RPMI8226 (cell line): ENCODE results near the gene TTC7B.

Experiments used
- DNase-seq: peaks from one replicate; pipeline ENCODE4 v3.0.0-alpha.2; 2015

Gene TTC7B

DNA sequence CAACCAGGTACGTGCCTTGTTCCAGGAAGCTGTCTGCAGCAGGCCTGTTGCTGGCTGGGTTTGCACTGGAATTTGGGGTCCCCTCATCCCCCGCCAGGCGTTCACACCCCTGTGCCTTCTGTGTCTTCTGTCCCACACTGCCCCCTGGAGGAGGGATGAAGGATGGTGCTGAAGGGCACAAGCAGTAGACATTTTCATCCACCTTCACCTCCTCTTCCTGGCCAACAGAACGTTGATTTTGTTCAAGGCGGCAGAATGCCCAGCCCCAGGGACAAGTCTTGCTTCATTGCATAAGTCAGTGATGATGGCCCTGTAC is 297.3 kb downstream of the TTC7B start:
- DNase-seq, result peak; percentile 46

DNA sequence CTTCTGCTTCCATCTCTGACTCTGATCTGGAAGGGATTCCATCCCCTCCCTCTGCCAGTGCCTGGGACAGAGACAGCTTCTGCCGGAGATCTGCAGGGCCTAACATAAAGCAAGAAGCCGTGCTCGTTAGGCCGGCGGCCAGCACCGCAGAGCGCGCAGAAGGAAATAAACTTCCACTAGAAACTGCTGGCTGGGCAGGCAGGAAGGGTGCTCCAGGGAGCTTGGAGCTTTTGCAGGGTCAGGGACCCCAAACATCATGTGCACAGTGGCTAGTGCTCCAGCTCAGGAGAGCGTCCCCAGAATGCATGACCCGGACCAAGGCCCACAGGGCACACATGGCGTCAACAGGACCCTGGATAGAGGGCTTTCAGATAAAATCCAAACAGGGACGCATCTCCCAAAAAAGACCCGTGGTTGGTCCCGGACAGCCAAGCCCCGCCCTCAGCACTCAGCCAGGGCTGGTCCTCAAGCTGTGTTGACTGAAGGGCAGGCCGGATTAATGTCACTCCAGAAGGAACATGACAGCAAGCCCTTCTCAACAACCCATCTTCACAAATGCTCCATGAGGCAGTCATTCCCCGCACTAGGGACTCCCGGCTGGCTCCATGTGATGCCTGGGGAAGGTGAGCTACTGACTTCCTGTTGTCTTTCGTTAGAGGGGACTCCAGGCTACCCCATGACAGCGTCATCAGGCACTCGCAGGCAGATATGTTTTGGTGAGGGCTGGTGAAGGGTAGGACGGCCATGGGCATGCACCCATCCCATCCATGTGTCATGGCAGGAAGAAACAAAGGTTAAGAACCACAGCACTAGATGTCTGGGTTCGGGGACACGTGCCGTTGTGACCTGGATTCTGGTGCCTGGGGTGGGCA is 297.9 kb downstream of the TTC7B start:
- no peak for DNase-seq

DNA sequence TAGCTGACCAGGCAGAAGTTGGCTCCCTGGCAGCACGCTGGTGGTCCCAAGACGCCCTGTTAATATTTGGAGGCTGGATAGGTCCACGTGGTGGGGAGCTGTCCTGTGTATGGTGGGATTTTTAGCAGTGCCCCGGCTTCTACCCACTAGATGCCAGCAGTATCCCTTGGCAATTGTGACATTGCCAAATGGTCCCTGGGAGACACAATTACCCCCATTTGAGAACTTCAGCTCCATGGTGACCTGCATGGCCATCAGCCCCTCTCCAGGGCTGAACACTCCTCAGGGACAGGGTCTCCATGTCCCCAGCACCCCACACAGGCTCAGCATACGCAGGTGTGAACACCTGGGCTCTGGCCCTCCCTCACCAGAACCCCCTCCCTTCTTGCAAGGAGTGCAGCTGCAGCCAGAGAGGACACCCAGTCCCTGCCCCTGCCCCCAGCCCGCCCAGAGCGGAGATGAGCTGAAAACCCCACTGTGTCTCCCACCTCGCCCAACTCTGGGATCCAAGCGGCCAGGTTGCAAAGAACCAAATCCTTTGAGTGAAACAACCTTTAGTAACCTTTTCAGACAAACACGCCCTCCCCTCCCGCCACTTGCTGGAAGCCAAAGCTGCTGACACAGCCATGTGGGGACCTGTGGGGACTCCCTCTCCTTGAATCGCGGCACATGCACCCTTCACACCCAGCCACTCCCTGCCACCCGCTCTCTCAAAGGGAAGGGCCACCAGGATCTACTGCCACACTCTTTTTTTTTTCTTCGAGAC is 299.0 kb downstream of the TTC7B start:
- peak; percentile 76 for DNase-seq

DNA sequence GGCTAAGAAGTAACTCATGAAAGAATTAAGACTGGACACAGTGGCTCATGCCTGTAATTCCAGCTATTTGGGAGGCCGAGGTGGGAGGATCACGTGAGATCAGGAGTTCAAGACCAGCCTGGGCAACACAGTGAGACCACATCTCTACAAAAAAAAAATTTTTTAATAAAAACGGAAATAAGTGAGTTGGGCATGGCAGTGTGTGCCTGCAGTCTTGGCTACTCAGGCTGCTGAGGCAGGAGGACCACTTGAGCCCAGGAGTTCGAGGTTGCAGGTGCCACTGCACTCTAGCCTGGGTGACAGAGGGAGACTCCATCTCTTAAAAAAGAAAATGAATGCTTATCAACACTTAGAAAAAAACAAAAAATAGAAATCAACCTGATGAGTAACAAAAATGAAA is 301.7 kb downstream of the TTC7B start:
- DNase-seq, result no peak

GRCh38 chr14:90514015-90514398 is 302.2 kb downstream of the TTC7B start:
- DNase-seq, result no peak

DNA sequence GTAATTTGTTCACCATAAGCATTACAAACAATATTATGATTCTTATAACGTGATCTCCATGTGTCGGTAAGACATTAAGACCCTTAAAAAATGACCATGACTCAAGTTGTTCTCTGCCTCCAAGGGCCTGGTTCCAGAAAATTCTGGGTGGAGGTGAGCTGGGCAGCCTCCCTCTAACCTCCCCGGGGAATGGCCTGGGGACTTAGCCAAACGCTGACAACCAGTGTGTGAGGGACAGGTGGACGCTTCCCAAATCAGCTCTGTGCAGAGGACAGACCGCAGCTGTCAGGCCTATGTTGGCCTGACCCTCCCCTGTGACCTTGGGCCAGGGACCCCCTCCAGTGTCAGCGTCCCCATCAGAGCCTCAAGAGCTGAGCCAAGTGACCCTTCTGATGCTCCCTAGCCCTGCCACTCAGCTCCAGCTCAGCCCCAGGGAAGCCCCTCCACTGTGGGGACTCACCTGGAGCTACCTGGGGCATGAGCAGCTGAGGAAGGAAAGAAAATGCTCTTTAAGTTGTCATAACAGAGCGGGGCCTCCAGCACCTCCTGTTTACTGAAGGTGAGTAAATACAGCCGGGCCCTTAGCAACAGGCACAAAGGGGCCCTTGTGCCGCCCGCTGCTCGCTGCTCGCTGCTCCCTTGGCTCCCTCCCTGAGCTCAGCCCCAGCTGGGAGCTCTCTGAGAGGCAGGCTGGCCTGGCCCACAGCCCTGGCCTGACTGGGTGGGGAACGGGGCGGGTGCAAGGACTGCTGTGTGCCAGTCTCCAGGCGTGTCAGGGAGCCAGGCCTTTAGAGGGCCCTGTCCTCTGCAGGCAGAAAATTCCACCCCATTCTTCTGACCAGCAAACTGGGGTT is 302.8 kb downstream of the TTC7B start:
- peak; percentile 22 for DNase-seq

- no peak for DNase-seq
These were observed 303.8 kb downstream of the TTC7B start for GRCh38 chr14:90512329-90512991.

DNA sequence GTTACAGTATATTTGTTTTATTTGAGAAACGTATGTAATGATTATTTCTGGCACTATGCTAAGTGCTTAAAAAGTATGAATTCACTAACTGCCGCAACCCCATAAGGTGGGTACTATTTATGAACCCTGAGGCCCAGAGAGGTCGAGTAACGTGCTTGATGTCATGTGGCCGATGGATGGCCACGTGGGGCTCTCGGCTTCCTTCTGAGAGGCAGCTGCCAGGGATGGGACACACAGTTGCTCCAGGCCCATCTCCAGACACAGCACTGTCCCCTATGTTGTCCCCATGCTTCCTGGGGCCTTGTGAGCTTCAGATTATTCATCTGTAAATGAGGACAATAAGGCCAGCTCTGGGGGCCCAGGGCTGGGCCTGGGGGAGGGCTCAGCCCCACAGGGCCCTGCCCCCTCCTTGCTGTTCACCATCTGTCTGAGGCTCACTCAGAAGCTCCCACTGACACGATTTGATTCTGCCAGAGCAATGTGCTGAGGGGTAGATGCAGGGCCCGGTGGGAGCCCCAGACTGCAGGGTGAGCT is 304.4 kb downstream of the TTC7B start:
- no peak for DNase-seq

DNA sequence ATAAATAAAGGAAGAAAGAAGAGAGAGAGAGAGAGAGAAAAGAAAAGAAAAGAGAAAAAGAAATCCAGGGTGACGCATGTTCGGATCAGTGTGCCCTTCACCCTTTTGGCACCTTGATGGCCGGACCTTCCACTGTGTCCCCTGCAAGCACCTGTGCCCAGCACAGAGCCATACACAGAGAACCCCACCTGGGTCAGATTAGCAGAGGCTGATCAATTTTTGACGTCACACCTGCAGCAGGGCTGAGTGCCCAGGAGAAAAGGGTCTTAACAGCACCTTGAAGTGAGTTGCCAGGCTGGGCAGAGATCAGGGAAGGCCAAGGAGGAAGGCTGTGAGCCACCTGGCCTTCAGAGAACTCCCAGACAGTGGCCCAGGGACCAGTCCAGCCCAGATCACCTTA is 305.0 kb downstream of the TTC7B start:
- DNase-seq, result no peak

- DNase-seq, result peak; percentile 63
These were observed 306.1 kb downstream of the TTC7B start for GRCh38 chr14:90510159-90510558.

GRCh38 chr14:90509403-90509802 is 306.8 kb downstream of the TTC7B start:
- peak; percentile 37 for DNase-seq

DNA sequence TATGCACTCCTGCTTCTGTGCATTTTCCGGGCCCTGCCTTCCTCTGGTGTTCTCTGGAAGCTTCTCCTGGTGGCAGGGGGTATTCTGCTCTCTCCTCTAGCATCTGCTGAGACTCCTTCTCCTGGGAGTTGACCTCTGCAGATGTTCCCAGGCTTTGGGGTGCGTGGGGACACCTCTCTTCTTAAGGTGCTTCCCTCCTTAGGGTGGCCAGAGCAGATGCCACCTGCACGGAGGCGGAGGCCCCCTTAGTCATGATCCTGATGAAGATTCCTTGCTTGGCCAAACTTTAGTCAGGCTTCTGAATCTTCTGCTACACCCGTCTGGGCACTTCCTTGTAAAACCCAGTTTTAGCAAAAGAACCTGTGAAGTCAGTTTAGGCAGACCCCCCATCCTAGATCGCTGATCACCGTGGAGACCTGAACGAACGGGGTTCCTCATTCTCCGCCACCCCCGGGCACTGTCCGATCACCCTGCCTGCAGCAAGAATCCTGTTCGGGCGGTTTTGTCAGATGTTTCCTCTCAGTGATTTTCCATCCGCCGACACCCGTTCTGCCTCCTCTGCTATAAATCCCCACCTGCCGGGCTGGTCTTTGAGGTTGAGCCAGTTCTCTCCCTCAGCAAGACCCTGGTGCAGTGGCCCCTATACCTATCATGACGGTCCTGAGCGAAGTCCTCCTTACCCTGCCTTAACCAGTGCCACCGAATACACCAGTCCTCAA is 307.5 kb downstream of the TTC7B start:
- peak; percentile 57 for DNase-seq

DNA sequence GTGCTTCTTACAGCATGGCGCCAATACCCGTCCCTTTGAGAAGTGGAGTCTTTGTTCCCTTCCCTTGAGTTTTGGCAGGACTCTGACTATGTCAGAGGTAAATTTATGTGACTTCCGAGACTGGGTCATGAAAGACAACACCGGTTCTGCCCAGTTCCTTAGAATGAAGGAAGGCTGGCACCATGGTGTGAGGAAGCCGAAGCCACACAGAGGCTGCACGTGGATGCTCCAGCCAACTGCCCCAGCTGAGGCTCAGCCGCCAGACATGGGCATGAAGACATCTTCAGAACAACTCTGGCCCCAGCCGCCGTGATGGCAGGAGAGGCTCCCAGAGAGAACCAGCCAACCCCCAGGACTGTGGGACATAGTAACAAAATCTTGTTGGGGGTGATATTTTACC is 308.2 kb downstream of the TTC7B start:
- no peak for DNase-seq

DNA sequence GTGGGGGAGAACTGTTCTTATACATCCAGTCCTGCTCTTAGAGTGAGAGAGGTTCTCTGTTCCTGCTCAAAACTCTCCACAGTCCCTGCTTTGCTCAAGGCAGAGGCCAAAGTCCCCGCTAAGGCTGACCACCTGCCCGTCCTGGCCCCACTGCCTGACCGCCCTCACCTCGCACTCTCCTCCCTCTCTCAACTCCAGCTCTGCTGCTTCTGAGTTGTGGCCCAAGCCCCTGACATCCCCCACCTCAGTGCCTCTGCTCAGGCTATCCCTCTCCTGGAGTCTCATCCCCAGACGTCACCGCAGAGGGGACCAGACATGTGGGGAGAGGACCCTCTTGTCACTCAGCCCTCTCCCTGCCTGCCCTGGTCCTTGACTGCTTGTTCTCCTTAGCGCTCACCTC is 308.8 kb downstream of the TTC7B start:
- no peak for DNase-seq

DNA sequence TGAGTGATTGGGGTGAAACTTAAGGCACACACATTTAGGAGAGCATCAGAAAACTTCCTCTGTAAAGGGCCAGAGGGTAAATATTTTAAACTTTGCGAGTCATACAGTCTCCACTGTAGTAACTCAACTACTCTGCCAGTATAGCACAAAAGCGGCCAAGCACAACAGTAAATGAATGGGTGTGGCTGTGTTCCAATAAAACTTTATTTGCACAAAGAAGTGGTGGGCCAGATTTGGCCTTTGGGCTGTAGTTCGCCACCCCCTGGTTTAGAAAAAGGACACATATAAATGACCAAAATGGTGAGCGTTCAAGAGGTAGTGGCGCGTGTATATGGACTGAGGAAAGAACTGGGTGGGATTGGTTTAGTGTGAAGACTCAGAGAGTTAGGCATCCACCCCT is 309.5 kb downstream of the TTC7B start:
- no peak for DNase-seq

- no peak for DNase-seq
These were observed 310.7 kb downstream of the TTC7B start for GRCh38 chr14:90505531-90505930.

DNA sequence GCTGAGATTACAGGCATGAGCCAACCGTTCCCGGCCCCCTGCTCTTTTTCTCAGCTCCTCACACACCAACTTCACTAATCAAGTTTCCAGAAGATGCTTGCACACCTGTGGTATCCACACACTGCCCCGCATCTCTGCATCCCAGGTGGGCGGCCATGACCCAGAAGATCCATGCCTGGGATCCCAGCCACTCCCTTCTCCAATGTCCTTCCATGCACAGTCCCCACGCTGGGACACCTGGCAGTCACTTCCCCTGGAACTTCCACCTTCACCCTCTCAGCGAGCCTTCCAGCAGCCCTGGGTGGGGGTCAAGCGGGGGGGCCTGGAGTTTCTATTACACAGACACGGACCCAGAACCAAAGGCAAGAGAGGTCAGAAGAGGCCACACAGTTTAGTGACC is 311.6 kb downstream of the TTC7B start:
- DNase-seq, result no peak

- DNase-seq, result peak; percentile 28
These were observed 312.6 kb downstream of the TTC7B start for GRCh38 chr14:90503582-90503981.

- DNase-seq, result no peak
These were observed 313.5 kb downstream of the TTC7B start for GRCh38 chr14:90502760-90503159.

GRCh38 chr14:90500665-90501370 is 315.4 kb downstream of the TTC7B start:
- DNase-seq, result peak; percentile 36
